MM.1S (cell line): ENCODE results near the gene SYT2.
"Not testable (repeated sequence)": the region's sequence is repeated elsewhere in the genome, so short reads cannot be mapped to it uniquely, and the experiment has no call there.

Experiments used
- DNase-seq: peaks from one replicate; pipeline ENCODE4 v3.0.0-alpha.2; 2015
- H2AFZ ChIP-seq: fragments of 300-600 bp; sonication (generic); 2 replicates; pipeline ENCODE4 v1.6.0; 2016; ENCODE audit warnings: antibody characterized with exemption, low read length
- H3F3A ChIP-seq: fragments of 300-600 bp; sonication (generic); 2 replicates; pipeline ENCODE4 v1.6.1; 2016; ENCODE audit warnings: mild to moderate bottlenecking, antibody characterized with exemption, low read length, moderate library complexity, mixed read lengths; ENCODE audit not compliant: insufficient read depth
- H3K27ac ChIP-seq: fragments of 300-600 bp; sonication (generic); 2 replicates; pipeline ENCODE4 v1.5.1; 2016; ENCODE audit warnings: mild to moderate bottlenecking, low read length
- H3K27me3 ChIP-seq: fragments of 300-600 bp; sonication (generic); replicated peaks from 2 replicates; pipeline ENCODE4 v1.6.0; 2016; ENCODE audit warnings: low read length; ENCODE audit not compliant: insufficient read depth
- H3K36me3 ChIP-seq: fragments of 300-600 bp; sonication (generic); replicated peaks from 2 replicates; pipeline ENCODE4 v1.6.1; 2016; ENCODE audit warnings: mild to moderate bottlenecking, low read length, mixed read lengths; ENCODE audit not compliant: insufficient read depth
- H3K4me1 ChIP-seq: fragments of 300-600 bp; sonication (generic); 2 replicates; pipeline ENCODE4 v1.6.1; 2016; ENCODE audit warnings: low read length, mixed read lengths
- H3K4me2 ChIP-seq: fragments of 300-600 bp; sonication (generic); 2 replicates; pipeline ENCODE4 v1.6.0; 2016; ENCODE audit warnings: low read depth, low read length
- H3K4me3 ChIP-seq: fragments of 300-600 bp; sonication (generic); 2 replicates; pipeline ENCODE4 v1.5.1; 2016; ENCODE audit warnings: low read length, mixed read lengths
- H3K79me2 ChIP-seq: fragments of 300-600 bp; sonication (generic); 2 replicates; pipeline ENCODE4 v1.6.1; 2016; ENCODE audit warnings: mixed run types, low read length, mixed read lengths
- H3K9ac ChIP-seq: fragments of 300-600 bp; sonication (generic); 2 replicates; pipeline ENCODE4 v1.6.1; 2016; ENCODE audit warnings: low read length, mixed read lengths
- H3K9me2 ChIP-seq: fragments of 300-600 bp; sonication (generic); replicated peaks from 2 replicates; pipeline ENCODE4 v1.6.1; 2016; ENCODE audit warnings: mild to moderate bottlenecking, low read length, mixed read lengths; ENCODE audit not compliant: insufficient read depth
- H3K9me3 ChIP-seq: fragments of 300-600 bp; sonication (generic); replicated peaks from 2 replicates; pipeline ENCODE4 v1.6.1; 2016; ENCODE audit warnings: mild to moderate bottlenecking, low read length, mixed read lengths; ENCODE audit not compliant: insufficient read depth
- H4K20me1 ChIP-seq: fragments of 300-600 bp; sonication (generic); 2 replicates; pipeline ENCODE4 v1.6.1; 2016; ENCODE audit warnings: mild to moderate bottlenecking, low read length, moderate library complexity, mixed read lengths; ENCODE audit not compliant: insufficient read depth
- CTCF ChIP-seq: fragments of 300-600 bp; sonication (generic); IDR thresholded peaks from 2 replicates; pipeline ENCODE4 v1.5.1; 2016; ENCODE audit warnings: antibody characterized with exemption, low read length, mixed read lengths
- EZH2 ChIP-seq: fragments of 300-600 bp; sonication (generic); optimal IDR thresholded peaks from 2 replicates; pipeline ENCODE3; 2017; ENCODE audit warnings: low read depth, mild to moderate bottlenecking, antibody characterized with exemption, low read length, mixed read lengths
- EZH2phosphoT487 ChIP-seq: fragments of 300-600 bp; sonication (generic); IDR thresholded peaks from 2 replicates; pipeline ENCODE4 v1.6.1; 2018; ENCODE audit warnings: antibody characterized with exemption, low read length

SYT2 gene

GRCh38 chr1:202619505-202619904 lies 90.7 kb downstream of the SYT2 start:
- no peaks in the 10 kb centered on the region for H3K9me3 ChIP-seq
- H3K9me2 ChIP-seq: no peaks in the 10 kb centered on the region
- H3K4me1 ChIP-seq: peaks cover 25% of the 10 kb centered on the region
- no peak overlapping the region for H3K9ac ChIP-seq
- no peak for DNase-seq
- no peaks in the 10 kb centered on the region for H3K79me2 ChIP-seq
- H3K27ac ChIP-seq: no peak overlapping the region
- TF ChIP-seq CTCF (no peak), EZH2phosphoT487 (no peak), EZH2 (no peak)
- H2AFZ ChIP-seq: no peak overlapping the region
- no peaks in the 10 kb centered on the region for H3K36me3 ChIP-seq
- H3K4me2 ChIP-seq: no peak overlapping the region
- H3K4me3 ChIP-seq: no peak overlapping the region
- peaks cover 22% of the 10 kb centered on the region for H3F3A ChIP-seq
- H3K27me3 ChIP-seq: no peaks in the 10 kb centered on the region
- H4K20me1 ChIP-seq: no peaks in the 10 kb centered on the region

- not testable (repeated sequence) for H3K9me2 ChIP-seq, H3K27me3 ChIP-seq, H2AFZ ChIP-seq, H3K79me2 ChIP-seq, H3K4me2 ChIP-seq, H3K9me3 ChIP-seq, H3K4me3 ChIP-seq, H3K9ac ChIP-seq, H3K36me3 ChIP-seq, H4K20me1 ChIP-seq, DNase-seq, H3K27ac ChIP-seq
- Histone ChIP-seq H3K4me1 (peaks cover 30% of the 10 kb centered on the region), H3F3A (peaks cover 22% of the 10 kb centered on the region)
These were observed 91.2 kb downstream of the SYT2 start for GRCh38 chr1:202619012-202619411.

GRCh38 chr1:202616355-202616915 lies 93.8 kb downstream of the SYT2 start:
- Histone ChIP-seq H3K36me3 (no peaks in the 10 kb centered on the region), H3K27ac (peak overlapping the region; percentile 84; the same call in 1 of the 2 replicates), H2AFZ (no peak overlapping the region), H3K9me3 (no peaks in the 10 kb centered on the region), H3F3A (peaks cover 22% of the 10 kb centered on the region), H3K4me1 (peaks cover 45% of the 10 kb centered on the region), H3K79me2 (no peaks in the 10 kb centered on the region), H3K9ac (no peak overlapping the region), H3K9me2 (no peaks in the 10 kb centered on the region), H4K20me1 (no peaks in the 10 kb centered on the region), H3K4me3 (no peak overlapping the region), H3K27me3 (no peaks in the 10 kb centered on the region), H3K4me2 (peak overlapping the region; percentile 95)
- no peak for DNase-seq
- no peak for TF ChIP-seq EZH2phosphoT487
- TF ChIP-seq EZH2: no peak
- no peak for TF ChIP-seq CTCF

- H3K9me3 ChIP-seq: no peaks in the 10 kb centered on the region
- H3K4me2 ChIP-seq: peak overlapping the region; percentile 95
- peak overlapping the region; percentile 52; the same call in 1 of the 2 replicates for H3K9ac ChIP-seq
- peaks cover 45% of the 10 kb centered on the region for H3K4me1 ChIP-seq
- peak overlapping the region; percentile 84 for H3K27ac ChIP-seq
- no peaks in the 10 kb centered on the region for H4K20me1 ChIP-seq
- H3K9me2 ChIP-seq: no peaks in the 10 kb centered on the region
- no peaks in the 10 kb centered on the region for H3K27me3 ChIP-seq
- no peaks in the 10 kb centered on the region for H3K79me2 ChIP-seq
- H3K36me3 ChIP-seq: no peaks in the 10 kb centered on the region
- TF ChIP-seq EZH2phosphoT487 (no peak), EZH2 (no peak), CTCF (no peak)
- peak; percentile 82 for DNase-seq
- H2AFZ ChIP-seq: no peak overlapping the region
- peak overlapping the region; percentile 53 for H3K4me3 ChIP-seq
- peaks cover 22% of the 10 kb centered on the region for H3F3A ChIP-seq
These were observed 94.5 kb downstream of the SYT2 start for GRCh38 chr1:202615501-202616354.

- not testable (repeated sequence) for DNase-seq, H2AFZ ChIP-seq, H3K79me2 ChIP-seq, H3K9ac ChIP-seq, H3K36me3 ChIP-seq, H3K9me3 ChIP-seq, H3K27me3 ChIP-seq, H4K20me1 ChIP-seq, H3K9me2 ChIP-seq
- H3K4me3 ChIP-seq: 0 out of 2 replicates have a peak overlapping the region, but pooled peaks have one; percentile 53
- H3K27ac ChIP-seq: peak overlapping the region; percentile 84; the same call in 1 of the 2 replicates
- H3F3A ChIP-seq: peaks cover 22% of the 10 kb centered on the region
- peaks cover 45% of the 10 kb centered on the region for H3K4me1 ChIP-seq
- peak overlapping the region; percentile 95 for H3K4me2 ChIP-seq
These were observed 95.1 kb downstream of the SYT2 start for GRCh38 chr1:202615208-202615500.
